Stimulated activated CD8-positive, alpha-beta memory T cell treated with anti-CD3 and anti-CD28 coated beads, Interleukin-4, amount 100 ng/mL, for 48 hours (primary cell): ENCODE data around the gene CCDC74B.
"Not testable (repeated sequence)": the region's sequence is repeated elsewhere in the genome, so short reads cannot be mapped to it uniquely, and the experiment has no call there.

Experiments
- DNase-seq: peaks from one replicate; pipeline ENCODE4 v3.0.0-alpha.2; 2020

CCDC74B gene

GRCh38 chr2:130165293-130166016 lies 20.5 kb upstream of the CCDC74B start:
- no peak for DNase-seq

- no peak for DNase-seq
Observed at GRCh38 chr2:130162968-130163367, 18.1 kb upstream of the CCDC74B start.

- not testable (repeated sequence) for DNase-seq
Observed at GRCh38 chr2:130162486-130162885, 17.6 kb upstream of the CCDC74B start.

- not testable (repeated sequence) for DNase-seq
Observed at GRCh38 chr2:130160838-130161705, 16.2 kb upstream of the CCDC74B start.

- DNase-seq = no peak
Observed at GRCh38 chr2:130160131-130160530, 15.2 kb upstream of the CCDC74B start.

- DNase-seq = not testable (repeated sequence)
Observed at GRCh38 chr2:130159376-130159775, 14.5 kb upstream of the CCDC74B start.

GRCh38 chr2:130158631-130159030 lies 13.7 kb upstream of the CCDC74B start:
- DNase-seq = no peak

- not testable (repeated sequence) for DNase-seq
Observed at GRCh38 chr2:130157825-130158514, 13.1 kb upstream of the CCDC74B start.

- DNase-seq = not testable (repeated sequence)
Observed at GRCh38 chr2:130157354-130157753, 12.4 kb upstream of the CCDC74B start.

- DNase-seq = no peak
Observed at GRCh38 chr2:130156624-130157004, 11.7 kb upstream of the CCDC74B start.

GRCh38 chr2:130155956-130156623 lies 11.2 kb upstream of the CCDC74B start:
- peak; percentile 34 for DNase-seq

- DNase-seq = no peak
Observed at GRCh38 chr2:130154773-130155765, 10.2 kb upstream of the CCDC74B start.

- DNase-seq = not testable (repeated sequence)
Observed at GRCh38 chr2:130154423-130154770, 9.5 kb upstream of the CCDC74B start.

- not testable (repeated sequence) for DNase-seq
Observed at GRCh38 chr2:130153721-130154422, 9.0 kb upstream of the CCDC74B start.

- no peak for DNase-seq
Observed at GRCh38 chr2:130152816-130153595, 8.1 kb upstream of the CCDC74B start.

- not testable (repeated sequence) for DNase-seq
Observed at GRCh38 chr2:130152136-130152815, 7.4 kb upstream of the CCDC74B start.

GRCh38 chr2:130151145-130151512 lies 6.2 kb upstream of the CCDC74B start:
- not testable (repeated sequence) for DNase-seq

GRCh38 chr2:130150181-130151144 lies 5.6 kb upstream of the CCDC74B start:
- peak; percentile 23 for DNase-seq
